Heart right ventricle (tissue), 16 donors: ENCODE data around the gene RAB12. TPM values are rescaled to one million over a fixed set of nuclear protein-coding genes. Genes with fewer than 3 reads are reported as not detected.
"Not testable (repeated sequence)": the region's sequence is repeated elsewhere in the genome, so short reads cannot be mapped to it uniquely, and the experiment has no call there.

Source experiments
- ATAC-seq, 8 donors: fragments of 200-7000 bp; cut with Tn5 transposase; one replicate each; pipeline ENCODE4 v1.9.1; 2020; ENCODE audit warnings: mild to moderate bottlenecking in 8 of 8, moderate library complexity in 8 of 8, moderate number of reproducible peaks in 1 of 8
- DNase-seq, 2 donors: peaks; one replicate each; pipeline ENCODE4 v3.0.0-alpha.2; 2020
- H3K27ac ChIP-seq, 10 donors: fragments of 200-600 bp; sonication (generic) in 2 of 10; one replicate each; pipeline versions ENCODE4 v1.5.0 to v1.8.0; 2020 to 2022; ENCODE audit warnings: mild to moderate bottlenecking in 3 of 10
- H3K27me3 ChIP-seq, 7 donors: fragments of 200-600 bp; one replicate each; pipeline ENCODE4 v1.8.0; 2021 to 2022; ENCODE audit warnings: mild to moderate bottlenecking in 2 of 7
- H3K36me3 ChIP-seq, 9 donors: fragments of 200-600 bp; sonication (generic) in 1 of 9; one replicate each; pipeline versions ENCODE4 v1.5.0 to v1.8.0; 2020 to 2022; ENCODE audit warnings: mild to moderate bottlenecking in 2 of 9
- H3K4me1 ChIP-seq, 9 donors: fragments of 200-600 bp; sonication (generic) in 1 of 9; one replicate each; pipeline versions ENCODE4 v1.5.0 to v1.8.0; 2020 to 2022; ENCODE audit warnings: mild to moderate bottlenecking in 4 of 9
- H3K4me3 ChIP-seq, 10 donors: fragments of 200-600 bp; sonication (generic) in 2 of 10; one replicate each; pipeline versions ENCODE4 v1.5.0 to v1.8.0; 2020 to 2022; ENCODE audit warnings: mild to moderate bottlenecking in 7 of 10, moderate library complexity in 2 of 10
- H3K9me3 ChIP-seq, 11 donors: fragments of 200-600 bp in 10 of 11; sonication (generic) in 2 of 11; one replicate each; pipeline versions ENCODE4 v1.5.0 to v1.8.0; 2013 to 2022; ENCODE audit warnings: mild to moderate bottlenecking in 2 of 11, control low read depth in 1 of 11, moderate library complexity in 1 of 11
- WGBS, 2 donors: extraction: QIAGEN DNeasy Blood & Tissue Kit; methylation state at CpG; one replicate each; pipeline ENCODE4 v1.1.7; 2013; ENCODE audit warnings: inconsistent platforms in 1 of 2; 5-methylcytosine and 5-hydroxymethylcytosine counted together
- intact Hi-C, 10 donors: fragments of 100-400 bp; cut with DNase I; formaldehyde crosslinking; loops; one replicate each; pipeline versions ENCODE4 v1.11.1 to v1.14.2; 2022
- polyA plus RNA-seq, 2 donors: library from polyadenylated mRNA; stranded (reverse); fragments of 200-250 nt; gene quantifications; one replicate each; pipeline ENCODE4 v1.2.3, GENCODE V29; 2013
- total RNA-seq, 10 donors: library from RNA; stranded (reverse); fragmentation: NEBNext Ultra II Directional in 3 of 10; extraction: Animal tissue kit (Norgen Biotek cat#: 25700) in 3 of 10; gene quantifications; one replicate each; pipeline versions ENCODE4 v1.2.1 to v1.2.4, GENCODE V29; 2021 to 2023
- TF ChIP-seq, protein P1 (sequence below), 9 donors: fragments of 200-600 bp; sonication (generic) in 2 of 9; IDR thresholded peaks; one replicate each; pipeline versions ENCODE4 v1.5.0 to v1.8.0; 2021 to 2022; ENCODE audit warnings: antibody characterized with exemption in 9 of 9, mild to moderate bottlenecking in 5 of 9, moderate library complexity in 1 of 9
- donor health status: Arrhythmogenic right ventricular cardiomyopathy.
- donor health status: ischemic (EF 13 %, LVEDD 7.1; RV severe dilation, severe dysfunction).
- donor health status: healthy with polysubstance abuse.
- donor health status: DM: no; HTN: yes; CAD: no.
- donor health status: DM: no; HTN: no; CAD: no.
- donor health status: ischemic (EF 25% LVEDD 6.9; RV normal size, moderate dysfunction).
- donor health status: ischemic (EF 25% LVEDD 5.7; RV mildly dilated, moderate dysfunction).
- donor health status: healthy.
- donor health status: DM: yes; HTN: yes; CAD: no.
- donor health status: Ischemic cardiomyopathy.
- donor health status: ischemic (EF 35%, LVEDD 5.7; RV mildly dilated, moderate dysfunction).
- donor health status: nonischemic (EF 11% LVEDD 7.7; RV severe dilation, severe dysfunction).
- donor health status: DM: yes; HTN: yes; CAD: no.
- donor health status: PGD.
- donor health status: ischemic (EF 29% LVEDD 5.4; RV normal size, mild dysfunction).
- donor health status: nonischemic (EF 23%, LVEDD 6.1; RV moderate dilation, normal function).

The RAB12 gene
- total and polyA plus RNA-seq, 12 donors = 40.8 to 121 (median 104) TPM

DNA sequence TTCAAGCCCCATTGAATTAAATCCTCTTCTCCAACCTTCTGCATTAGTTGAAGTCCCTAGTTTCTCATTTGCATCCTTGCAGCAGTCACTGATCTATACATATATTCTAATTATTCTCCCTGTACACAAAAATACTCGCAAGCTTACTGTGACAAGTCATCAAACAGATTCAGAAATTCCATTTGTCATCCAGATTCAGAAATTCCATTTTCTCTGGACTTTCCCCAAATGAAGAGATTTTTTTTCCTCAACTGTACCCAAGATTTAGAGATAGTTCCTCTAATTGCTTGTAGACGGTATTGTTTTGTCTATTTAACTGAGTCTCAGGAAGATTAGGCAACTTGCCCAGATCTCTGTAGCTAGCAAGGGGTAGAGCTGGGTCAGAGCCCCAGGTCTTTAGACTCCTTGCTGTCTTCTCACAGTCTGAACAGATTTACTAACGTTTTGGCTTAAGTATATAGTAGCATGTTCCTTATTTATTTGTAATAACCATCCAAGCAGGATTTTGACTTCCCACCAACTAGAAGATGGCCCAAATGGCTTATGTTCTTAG, 34.2 kb downstream of the RAB12 start:
- WGBS, 2 donors = 50 to 56% methylated on average over 3 of the region's 3 CpGs
- ATAC-seq (no peak), DNase-seq (no peak)
- peaks cover 0 to 30% (median 12%) of the 10 kb centered on the region in 9 donors for H3K36me3 ChIP-seq
- H3K27me3 ChIP-seq = peaks cover 0 to 3% (median 0%) of the 10 kb centered on the region in 7 donors
- intact Hi-C loops = no loop called here
- no peaks in the 10 kb centered on the region for H3K4me1 ChIP-seq
- no peak overlapping the region for H3K4me3 ChIP-seq
- no peaks in the 10 kb centered on the region for H3K9me3 ChIP-seq
- TF ChIP-seq, protein P1, sequence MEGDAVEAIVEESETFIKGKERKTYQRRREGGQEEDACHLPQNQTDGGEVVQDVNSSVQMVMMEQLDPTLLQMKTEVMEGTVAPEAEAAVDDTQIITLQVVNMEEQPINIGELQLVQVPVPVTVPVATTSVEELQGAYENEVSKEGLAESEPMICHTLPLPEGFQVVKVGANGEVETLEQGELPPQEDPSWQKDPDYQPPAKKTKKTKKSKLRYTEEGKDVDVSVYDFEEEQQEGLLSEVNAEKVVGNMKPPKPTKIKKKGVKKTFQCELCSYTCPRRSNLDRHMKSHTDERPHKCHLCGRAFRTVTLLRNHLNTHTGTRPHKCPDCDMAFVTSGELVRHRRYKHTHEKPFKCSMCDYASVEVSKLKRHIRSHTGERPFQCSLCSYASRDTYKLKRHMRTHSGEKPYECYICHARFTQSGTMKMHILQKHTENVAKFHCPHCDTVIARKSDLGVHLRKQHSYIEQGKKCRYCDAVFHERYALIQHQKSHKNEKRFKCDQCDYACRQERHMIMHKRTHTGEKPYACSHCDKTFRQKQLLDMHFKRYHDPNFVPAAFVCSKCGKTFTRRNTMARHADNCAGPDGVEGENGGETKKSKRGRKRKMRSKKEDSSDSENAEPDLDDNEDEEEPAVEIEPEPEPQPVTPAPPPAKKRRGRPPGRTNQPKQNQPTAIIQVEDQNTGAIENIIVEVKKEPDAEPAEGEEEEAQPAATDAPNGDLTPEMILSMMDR (IDR thresholded peaks at IDR 0.05) = no peak
- no peak overlapping the region for H3K27ac ChIP-seq

DNA sequence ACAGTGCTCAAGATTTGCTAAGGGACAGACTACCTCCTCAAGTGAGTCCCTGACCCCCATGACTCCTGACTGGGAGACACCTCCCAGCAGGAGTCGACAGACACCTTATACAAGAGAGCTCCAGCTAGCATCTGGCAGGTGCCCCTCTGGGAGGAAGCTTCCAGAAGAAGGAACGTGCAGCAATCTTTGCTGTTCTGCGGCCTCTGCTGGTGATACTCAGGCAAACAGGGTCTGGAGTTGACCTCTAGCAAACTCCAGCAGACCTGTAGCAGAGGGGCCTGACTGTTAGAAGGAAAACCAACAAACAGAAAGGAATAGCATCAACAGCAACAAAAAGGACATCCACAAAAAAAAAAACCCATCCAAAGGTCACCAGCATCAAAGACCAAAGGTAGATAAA, 38.1 kb downstream of the RAB12 start:
- H3K4me1 ChIP-seq, H3K4me3 ChIP-seq, H3K36me3 ChIP-seq, ATAC-seq, intact Hi-C loops, H3K27me3 ChIP-seq, DNase-seq, H3K27ac ChIP-seq: not testable (repeated sequence)
- WGBS, 2 donors = 75 to 80% methylated on average over 3 of the region's 3 CpGs
- H3K9me3 ChIP-seq = peaks cover 0 to 11% (median 0%) of the 10 kb centered on the region in 11 donors

DNA sequence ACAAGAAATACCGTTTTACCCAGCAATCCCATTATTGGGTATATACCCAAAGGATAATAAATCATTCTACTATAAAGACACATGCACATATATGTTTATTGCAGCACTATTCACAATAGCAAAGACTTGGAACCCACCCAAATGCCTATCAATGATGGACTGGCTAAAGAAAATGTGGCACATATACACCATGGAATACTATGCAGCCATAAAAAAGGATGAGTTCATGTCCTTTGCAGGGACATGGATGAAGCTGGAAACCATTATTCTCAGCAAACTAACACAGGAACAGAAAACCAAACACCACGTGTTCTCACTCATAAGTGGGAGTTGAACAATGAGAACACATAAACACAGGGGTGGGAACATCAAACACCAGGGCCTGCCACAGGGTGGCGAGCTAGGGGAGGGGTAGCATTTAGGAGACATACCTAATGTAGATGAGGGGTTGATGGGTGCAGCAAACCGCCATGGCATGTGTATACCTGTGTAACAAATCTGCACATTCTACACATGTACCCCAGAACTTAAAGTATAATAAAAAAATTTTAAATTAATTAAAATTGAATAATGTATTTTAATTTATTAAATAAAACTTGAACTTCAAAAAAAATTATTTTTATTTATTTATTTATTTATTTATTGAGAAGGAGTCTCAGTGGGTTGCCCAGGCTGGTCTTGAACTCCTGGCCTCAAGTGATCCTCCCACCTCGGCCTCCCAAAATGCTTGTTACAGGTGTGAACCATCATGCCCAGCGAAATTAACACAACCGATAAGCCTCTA, 42.4 kb downstream of the RAB12 start:
- H3K27ac ChIP-seq, DNase-seq, ATAC-seq, H3K4me1 ChIP-seq, H3K36me3 ChIP-seq, H3K4me3 ChIP-seq: not testable (repeated sequence)
- Histone ChIP-seq H3K9me3 (peaks cover 0 to 11% (median 0%) of the 10 kb centered on the region in 11 donors), H3K27me3 (peaks cover 0 to 14% (median 4%) of the 10 kb centered on the region in 7 donors)
- 91 to 92% methylated on average over 7 of the region's 7 CpGs for WGBS, 2 donors
- intact Hi-C loops = loop anchor here in 6 of 10 donors (5.0 to 10.0 kb wide), 3 partner anchors 336 to 406 kb away; no protein-coding TSS in a partner anchor

DNA sequence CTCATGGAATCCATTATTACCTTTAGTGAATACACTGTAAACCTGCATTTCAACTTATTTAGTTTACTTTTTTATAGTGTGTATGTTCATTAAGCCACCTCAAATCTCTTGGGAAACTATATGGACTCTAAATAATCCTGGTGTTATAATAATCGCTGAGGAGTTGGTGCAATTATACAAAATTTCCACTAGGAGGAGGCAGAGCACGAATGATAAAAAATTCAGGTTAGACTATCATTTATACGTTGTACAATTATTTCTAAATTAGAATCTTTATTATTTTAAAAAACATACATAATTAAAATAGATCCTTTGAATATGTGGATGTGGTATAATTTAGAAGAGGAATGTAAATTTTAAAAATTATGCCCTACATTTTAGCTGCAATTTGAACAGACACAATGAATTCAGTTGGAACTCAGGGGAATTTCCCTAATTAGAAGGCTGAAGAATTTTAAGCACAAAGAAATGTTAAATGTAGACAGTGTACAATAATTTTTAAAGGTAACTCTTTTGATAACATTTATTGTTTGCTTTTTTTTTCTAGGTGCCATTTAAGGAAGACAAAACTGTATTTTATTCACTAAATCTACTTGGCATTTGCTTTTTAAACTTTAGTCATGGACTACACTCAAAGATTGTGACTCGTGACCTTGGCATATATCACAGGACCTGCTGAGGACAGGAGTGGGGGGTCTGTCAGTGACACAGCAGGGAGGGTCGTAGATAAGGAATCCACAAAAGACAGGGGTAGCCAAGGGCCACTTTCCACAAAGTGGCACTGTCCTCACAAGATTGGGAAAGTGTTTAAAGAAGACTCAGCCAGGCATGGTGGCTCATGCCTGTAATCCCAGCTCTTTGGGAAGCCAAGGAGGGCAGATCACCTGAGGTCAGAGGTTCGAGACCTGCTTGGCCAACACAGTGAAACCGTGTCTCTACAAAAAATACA, 45.5 kb downstream of the RAB12 start:
- Histone ChIP-seq H3K9me3 (peaks cover 0 to 11% (median 0%) of the 10 kb centered on the region in 11 donors), H3K4me3 (no peak overlapping the region), H3K27me3 (peaks cover 0 to 14% (median 4%) of the 10 kb centered on the region in 7 donors), H3K4me1 (no peaks in the 10 kb centered on the region), H3K36me3 (no peaks in the 10 kb centered on the region), H3K27ac (no peak overlapping the region)
- intact Hi-C loops = loop anchor here in 9 of 10 donors (1.0 to 10.0 kb wide), 5 partner anchors 333 to 403 kb away; no protein-coding TSS in a partner anchor
- TF ChIP-seq, protein P1 (IDR thresholded peaks at IDR 0.05) = peak; percentile 55 to 86 (median 77)
- DNase-seq (no peak), ATAC-seq (no peak)
- 38 to 39% methylated on average over 7 of the region's 7 CpGs for WGBS, 2 donors

DNA sequence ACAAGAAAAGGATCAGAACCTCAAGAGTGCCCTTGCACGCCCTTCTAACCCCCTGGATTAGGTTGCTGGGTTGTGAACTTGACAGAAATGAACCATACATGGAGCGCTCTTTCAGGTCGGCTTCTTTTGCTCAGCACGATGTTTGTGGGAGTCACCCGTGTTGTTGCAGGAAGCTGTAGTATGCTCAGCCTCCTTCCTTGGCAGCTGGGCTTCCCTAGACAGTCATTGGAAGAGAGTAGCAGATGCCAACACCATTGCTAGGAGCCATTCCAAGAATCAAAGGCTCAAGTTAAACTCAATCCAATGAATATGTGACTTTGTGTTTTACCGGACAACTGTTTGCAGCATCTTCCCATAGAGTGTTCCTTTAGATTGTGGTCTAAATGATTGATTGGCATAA, 47.0 kb downstream of the RAB12 start:
- no peak overlapping the region for H3K4me3 ChIP-seq
- peaks cover 0 to 14% (median 4%) of the 10 kb centered on the region in 7 donors for H3K27me3 ChIP-seq
- TF ChIP-seq, protein P1 (IDR thresholded peaks at IDR 0.05) = no peak
- ATAC-seq (no peak), DNase-seq (no peak)
- H3K36me3 ChIP-seq = no peaks in the 10 kb centered on the region
- H3K4me1 ChIP-seq = peaks cover 0 to under 1% (median 0%) of the 10 kb centered on the region in 9 donors
- intact Hi-C loops = loop anchor here in 6 of 10 donors (2.0 to 10.0 kb wide), 3 partner anchors 327 to 399 kb away; no protein-coding TSS in a partner anchor
- no peak overlapping the region for H3K27ac ChIP-seq
- WGBS, 2 donors = 69 to 74% methylated on average over 6 of the region's 6 CpGs
- peaks cover 0 to under 1% (median 0%) of the 10 kb centered on the region in 11 donors for H3K9me3 ChIP-seq
